HCT116 (cell line): ENCODE measurements around the gene KAT6B.

Experiments used
- CTCF ChIP-seq, 3 experiments: fragments of 200-600 bp in 1 of 3; sonication (generic) in 1 of 3; IDR thresholded peaks in 2 of 3; conservative IDR thresholded peaks in 1 of 3; 2 replicates each; pipeline ENCODE4 v1.5.1; 2012 to 2017; ENCODE audit warnings: low read depth in 2 of 3, low read length in 2 of 3, antibody characterized with exemption in 1 of 3, borderline replicate concordance in 1 of 3, control low read depth in 1 of 3, mild to moderate bottlenecking in 1 of 3, mixed read lengths in 1 of 3, mixed run types in 1 of 3, moderate library complexity in 1 of 3; ENCODE audit not compliant: insufficient read depth in 1 of 3
- EZH2phosphoT487 ChIP-seq: fragments of 200-600 bp; IDR thresholded peaks from 2 replicates; pipeline ENCODE4 v1.6.1; 2018; ENCODE audit warnings: antibody characterized with exemption, borderline replicate concordance
- POLR2AphosphoS5 ChIP-seq: IDR thresholded peaks from 2 replicates; pipeline ENCODE4 v1.6.1; 2011; ENCODE audit warnings: mild to moderate bottlenecking, low read depth, low read length, moderate library complexity
- ZBTB33 ChIP-seq: IDR thresholded peaks from 2 replicates; pipeline ENCODE4 v1.6.1; 2011; ENCODE audit warnings: mild to moderate bottlenecking, low read length, moderate library complexity; ENCODE audit not compliant: insufficient replicate concordance; ENCODE audit errors: extremely low read depth

DNA sequence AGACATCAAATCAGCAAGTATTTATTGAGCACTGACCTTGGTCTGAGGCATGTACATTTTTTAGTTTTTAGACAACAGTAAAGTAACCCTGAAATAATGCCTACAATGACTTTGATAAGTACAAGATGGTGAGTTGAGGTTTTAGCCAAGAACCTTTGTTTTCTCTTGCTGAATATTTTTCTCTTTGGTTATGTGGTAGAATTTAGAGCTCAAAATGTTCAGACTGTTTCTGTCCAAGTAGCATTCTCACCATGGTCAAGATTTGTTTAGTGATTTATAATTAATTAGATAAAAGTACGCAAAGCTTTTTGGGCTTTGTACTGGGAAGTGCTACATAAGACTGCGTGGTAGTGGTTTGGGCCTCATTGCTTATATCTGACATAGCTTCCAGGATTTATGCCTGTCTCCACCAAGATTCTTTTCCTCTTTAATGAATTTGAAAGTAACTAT, 102.4 kb downstream of the KAT6B start:
- no peak for TF ChIP-seq CTCF (IDR thresholded peaks at IDR 0.05 in 2 of 3, conservative IDR thresholded peaks at IDR 0.05 in 1 of 3; ENCODE audit: borderline replicate concordance in 1 of 3, insufficient read depth in 1 of 3, low read depth in 2 of 3, low read length in 2 of 3)
- TF ChIP-seq ZBTB33 = no peak
- TF ChIP-seq EZH2phosphoT487 = no peak
- TF ChIP-seq POLR2AphosphoS5 = no peak
